ENCODE data around the gene KRTAP10-6.
"Not testable (repeated sequence)": the region's sequence is repeated elsewhere in the genome, so short reads cannot be mapped to it uniquely, and the experiment has no call there.

KRTAP10-6 gene

DNA sequence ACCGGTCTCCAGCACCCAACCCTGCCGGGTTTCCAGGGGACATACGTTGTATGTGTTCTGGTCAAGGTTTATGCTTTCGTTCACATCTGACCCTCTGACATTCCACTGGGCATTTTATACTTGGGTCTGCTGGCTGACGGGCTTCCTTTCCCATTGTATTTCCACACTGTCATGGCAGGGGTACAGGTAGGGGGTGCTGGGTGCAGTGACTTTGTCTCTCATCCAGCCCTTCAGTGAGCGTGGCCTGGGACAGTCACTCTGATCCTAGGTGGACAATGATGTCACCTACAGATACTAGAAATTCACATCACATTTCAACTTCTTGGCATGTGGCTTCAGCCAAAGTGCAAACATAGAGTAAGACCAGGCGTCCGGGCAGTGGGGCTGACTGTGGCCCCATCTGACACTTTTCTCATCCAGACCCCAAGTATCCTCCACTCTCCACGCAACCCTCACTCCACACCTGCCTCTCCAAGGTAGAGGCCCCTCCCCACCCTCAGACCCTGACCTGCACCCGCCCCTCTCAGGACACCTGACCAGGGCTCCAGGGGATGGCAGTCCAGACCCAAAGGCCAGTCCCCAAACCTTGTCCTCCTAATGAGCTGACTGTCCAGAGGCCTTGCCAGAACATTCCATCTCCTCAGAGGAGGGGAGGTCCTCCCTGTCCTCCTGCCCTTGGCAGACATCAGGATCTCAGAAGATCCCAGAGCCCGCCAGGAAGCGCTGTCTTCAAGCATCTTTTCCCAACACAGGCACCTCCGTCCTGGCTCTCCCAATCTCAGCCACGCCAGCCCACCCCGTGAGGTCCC lies 44.1 kb upstream of the KRTAP10-6 start:
- TF ChIP-seq, protein P1, sequence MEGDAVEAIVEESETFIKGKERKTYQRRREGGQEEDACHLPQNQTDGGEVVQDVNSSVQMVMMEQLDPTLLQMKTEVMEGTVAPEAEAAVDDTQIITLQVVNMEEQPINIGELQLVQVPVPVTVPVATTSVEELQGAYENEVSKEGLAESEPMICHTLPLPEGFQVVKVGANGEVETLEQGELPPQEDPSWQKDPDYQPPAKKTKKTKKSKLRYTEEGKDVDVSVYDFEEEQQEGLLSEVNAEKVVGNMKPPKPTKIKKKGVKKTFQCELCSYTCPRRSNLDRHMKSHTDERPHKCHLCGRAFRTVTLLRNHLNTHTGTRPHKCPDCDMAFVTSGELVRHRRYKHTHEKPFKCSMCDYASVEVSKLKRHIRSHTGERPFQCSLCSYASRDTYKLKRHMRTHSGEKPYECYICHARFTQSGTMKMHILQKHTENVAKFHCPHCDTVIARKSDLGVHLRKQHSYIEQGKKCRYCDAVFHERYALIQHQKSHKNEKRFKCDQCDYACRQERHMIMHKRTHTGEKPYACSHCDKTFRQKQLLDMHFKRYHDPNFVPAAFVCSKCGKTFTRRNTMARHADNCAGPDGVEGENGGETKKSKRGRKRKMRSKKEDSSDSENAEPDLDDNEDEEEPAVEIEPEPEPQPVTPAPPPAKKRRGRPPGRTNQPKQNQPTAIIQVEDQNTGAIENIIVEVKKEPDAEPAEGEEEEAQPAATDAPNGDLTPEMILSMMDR (conservative IDR thresholded peaks at IDR 0.05; ENCODE audit: control insufficient read depth, insufficient read depth, low read depth, low read length): no peak

DNA sequence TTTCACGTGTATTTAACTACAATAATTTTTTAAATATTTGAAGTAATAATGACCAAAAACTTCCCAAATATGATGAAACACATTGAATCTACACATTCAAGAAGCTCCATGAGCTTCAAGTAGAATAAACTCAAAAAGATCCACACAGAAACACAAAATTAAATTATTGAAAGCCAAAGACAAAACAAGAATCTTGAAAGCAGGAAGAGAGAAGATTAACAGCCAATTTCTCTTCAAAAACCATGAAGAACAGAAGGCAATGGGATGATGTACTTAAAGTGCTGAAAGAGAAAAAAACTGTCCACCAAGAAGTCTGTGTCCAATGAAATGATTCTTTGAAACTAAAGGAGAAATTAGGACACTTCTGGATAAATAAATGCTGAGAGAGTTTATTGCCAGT lies 39.8 kb upstream of the KRTAP10-6 start:
- TF ChIP-seq, protein P1 (conservative IDR thresholded peaks at IDR 0.05; ENCODE audit: control insufficient read depth, insufficient read depth, low read depth, low read length): no peak
- no peak for DNase-seq (ENCODE audit: low read depth)
- H3K4me3 ChIP-seq (ENCODE audit: control insufficient read depth, low read depth, low read length): no peak overlapping the region

More for the DNA sequence above, 44.1 kb upstream of the KRTAP10-6 start:
- no peak overlapping the region for H3K4me3 ChIP-seq (ENCODE audit: control insufficient read depth, low read depth, low read length)
- DNase-seq (ENCODE audit: low read depth): no peak

DNA sequence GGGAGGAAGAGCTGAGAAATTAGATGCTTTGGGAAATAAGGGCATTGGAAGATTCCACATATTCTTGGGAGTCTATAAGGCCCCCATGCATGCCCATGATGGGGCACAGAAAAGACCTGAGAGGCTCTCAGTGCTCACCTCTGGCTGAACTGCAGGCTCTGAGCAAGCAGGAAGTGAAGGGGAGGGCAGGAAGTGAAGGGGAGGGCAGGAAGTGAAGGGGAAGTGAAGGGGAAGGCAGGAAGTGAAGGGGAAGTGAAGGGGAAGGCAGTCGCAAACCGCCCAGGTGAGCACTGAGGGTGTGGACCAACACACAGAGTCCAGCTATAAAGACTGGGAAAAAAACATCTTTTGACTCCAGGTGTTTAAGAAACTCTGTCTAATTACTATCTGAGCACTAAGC lies 38.1 kb upstream of the KRTAP10-6 start:
- TF ChIP-seq, protein P1 (conservative IDR thresholded peaks at IDR 0.05; ENCODE audit: control insufficient read depth, insufficient read depth, low read depth, low read length): no peak
- H3K4me3 ChIP-seq (ENCODE audit: control insufficient read depth, low read depth, low read length): no peak overlapping the region
- no peak for DNase-seq (ENCODE audit: low read depth)

GRCh38 chr21:44628707-44629391 lies 36.5 kb upstream of the KRTAP10-6 start:
- DNase-seq (ENCODE audit: low read depth): no peak
- no peak overlapping the region for H3K4me3 ChIP-seq (ENCODE audit: control insufficient read depth, low read depth, low read length)
- TF ChIP-seq, protein P1 (conservative IDR thresholded peaks at IDR 0.05; ENCODE audit: control insufficient read depth, insufficient read depth, low read depth, low read length): no peak

DNA sequence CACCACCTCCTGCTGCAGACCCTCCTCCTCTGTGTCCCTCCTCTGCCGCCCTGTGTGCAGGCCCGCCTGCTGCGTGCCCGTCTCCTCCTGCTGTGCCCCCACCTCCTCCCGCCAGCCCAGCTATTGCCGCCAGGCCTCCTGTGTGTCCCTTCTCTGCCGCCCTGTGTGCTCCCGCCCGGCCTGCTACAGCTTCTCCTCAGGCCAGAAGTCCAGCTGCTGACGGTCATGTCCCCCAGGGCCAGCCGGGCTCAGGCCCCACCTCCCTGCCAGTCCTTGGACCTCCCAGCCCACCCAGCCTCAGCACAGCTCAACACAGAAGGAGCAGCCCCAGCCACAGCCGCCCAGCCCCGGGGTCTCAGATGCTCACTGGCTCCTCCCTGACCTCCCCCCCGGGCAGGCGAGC lies 35.5 kb upstream of the KRTAP10-6 start:
- not testable (repeated sequence) for H3K4me3 ChIP-seq (ENCODE audit: control insufficient read depth, low read depth, low read length); DNase-seq (ENCODE audit: low read depth)

DNA sequence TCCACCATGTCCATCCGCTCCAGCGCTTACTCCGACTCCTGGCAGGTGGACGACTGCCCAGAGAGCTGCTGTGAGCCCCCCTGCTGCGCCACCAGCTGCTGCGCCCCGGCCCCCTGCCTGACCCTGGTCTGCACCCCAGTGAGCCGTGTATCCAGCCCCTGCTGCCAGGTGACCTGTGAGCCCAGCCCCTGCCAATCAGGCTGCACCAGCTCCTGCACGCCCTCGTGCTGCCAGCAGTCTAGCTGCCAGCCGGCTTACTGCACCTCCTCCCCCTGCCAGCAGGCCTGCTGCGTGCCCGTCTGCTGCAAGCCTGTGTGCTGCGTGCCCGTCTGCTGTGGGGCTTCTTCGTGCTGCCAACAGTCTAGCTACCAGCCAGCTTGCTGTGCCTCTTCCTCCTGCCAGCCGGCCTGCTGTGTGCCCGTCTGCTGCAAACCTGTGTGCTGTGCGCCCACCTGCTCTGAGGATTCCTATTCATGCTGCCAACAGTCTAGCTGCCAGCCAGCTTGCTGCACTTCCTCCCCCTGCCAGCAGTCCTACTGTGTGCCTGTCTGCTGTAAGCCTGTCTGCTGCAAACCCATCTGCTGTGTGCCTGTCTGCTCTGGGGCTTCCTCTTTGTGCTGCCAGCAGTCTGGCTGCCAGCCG lies 35.0 kb upstream of the KRTAP10-6 start:
- not testable (repeated sequence) for DNase-seq (ENCODE audit: low read depth); H3K4me3 ChIP-seq (ENCODE audit: control insufficient read depth, low read depth, low read length)

- H3K4me3 ChIP-seq (ENCODE audit: control insufficient read depth, low read depth, low read length): no peak within 1 kb of the TSS
- DNase-seq (ENCODE audit: low read depth): no peak
- TF ChIP-seq, protein P1 (conservative IDR thresholded peaks at IDR 0.05; ENCODE audit: control insufficient read depth, insufficient read depth, low read depth, low read length): no peak
Observed at GRCh38 chr21:44626673-44627143, 34.4 kb upstream of the KRTAP10-6 start, which contains the start of gene KRTAP10-9. Gene KRTAP10-9, plus strand, starts transcription at chr21:44627093. Its CDS starts 79 bp downstream, at chr21:44627172.

Measured in fibroblast of mammary gland (primary cell).